ENCODE measurements around the gene HDHD5.
A peak's percentile ranks its signal among the peaks of the same experiment; 100 is the strongest.

Gene HDHD5

DNA sequence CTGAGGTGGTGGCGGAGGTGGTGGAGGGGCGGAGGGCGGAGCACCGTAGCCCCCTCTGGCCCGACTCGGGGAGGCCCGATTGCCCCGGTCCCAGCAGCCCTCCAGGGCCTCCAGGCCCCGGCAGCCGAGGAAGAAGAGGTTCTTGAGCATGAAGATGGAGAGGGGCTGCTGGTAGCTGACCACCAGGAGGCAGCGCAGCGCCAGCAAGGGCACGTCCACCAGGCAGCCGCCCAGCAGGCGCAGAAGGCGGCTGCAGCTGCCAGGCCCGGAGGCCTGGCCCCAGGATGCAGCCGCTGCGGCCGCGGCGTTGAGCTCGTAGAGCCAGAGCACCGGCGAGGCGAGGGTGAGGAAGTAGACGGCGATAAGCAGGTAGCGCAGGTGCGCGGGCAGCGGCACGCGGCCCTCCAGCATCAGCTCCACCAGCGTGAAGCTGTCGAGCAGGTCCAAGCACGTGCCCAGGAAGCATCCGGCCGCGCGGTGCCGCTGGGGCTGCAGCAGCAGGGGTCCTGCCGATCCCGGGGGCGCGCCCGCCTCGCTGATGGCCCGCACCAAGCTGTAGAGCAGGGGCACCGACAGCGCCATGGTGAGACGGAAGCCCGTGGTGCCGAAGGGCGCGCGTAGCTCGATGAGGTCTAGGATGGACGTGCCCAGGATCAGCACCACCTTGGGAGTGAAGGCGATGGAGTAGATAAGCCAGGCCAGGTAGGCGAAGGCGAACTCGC, 39.4 kb downstream of the HDHD5 start:
- DNase-seq (ENCODE audit: low spot score), result no peak

DNA sequence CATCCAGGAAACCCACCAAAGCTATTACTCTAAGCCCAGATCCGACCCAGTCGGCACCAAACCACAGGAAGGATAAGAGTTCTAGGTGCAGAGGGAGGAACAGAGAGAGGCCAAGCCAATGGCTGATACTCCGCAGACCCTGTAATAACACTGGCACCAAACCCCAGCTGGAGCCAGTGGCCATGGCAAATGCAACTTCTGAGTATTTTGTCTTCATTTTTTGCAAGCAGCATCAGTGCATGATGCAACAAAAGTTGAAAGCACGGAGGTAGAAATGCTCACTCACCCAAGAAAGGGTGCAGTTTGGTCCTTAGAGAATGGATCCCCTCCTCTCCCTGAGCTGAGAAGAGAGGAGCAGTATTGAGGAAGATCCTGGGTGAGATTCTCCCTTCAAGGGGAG, 40.7 kb downstream of the HDHD5 start:
- no peak for DNase-seq (ENCODE audit: low spot score)

DNA sequence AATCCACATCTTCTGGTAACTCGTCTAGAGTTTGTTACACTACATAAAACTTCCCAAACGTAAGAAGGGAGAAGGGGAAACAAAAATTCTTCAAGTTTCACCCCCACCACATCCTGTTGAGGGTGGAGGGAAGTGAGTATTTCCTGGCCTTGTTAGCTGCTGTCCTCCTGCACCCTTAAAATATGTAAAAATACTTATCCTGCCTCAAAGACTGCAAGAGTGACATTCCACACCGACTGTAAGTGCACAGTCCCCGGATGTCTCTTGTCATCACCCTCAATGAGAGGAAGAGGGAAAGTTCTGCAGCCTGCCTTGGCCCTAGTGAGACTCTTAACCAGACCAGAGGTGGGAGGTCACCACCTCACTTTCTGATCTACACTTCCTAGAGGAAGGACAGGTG, 41.2 kb downstream of the HDHD5 start:
- no peak for DNase-seq (ENCODE audit: low spot score)

DNA sequence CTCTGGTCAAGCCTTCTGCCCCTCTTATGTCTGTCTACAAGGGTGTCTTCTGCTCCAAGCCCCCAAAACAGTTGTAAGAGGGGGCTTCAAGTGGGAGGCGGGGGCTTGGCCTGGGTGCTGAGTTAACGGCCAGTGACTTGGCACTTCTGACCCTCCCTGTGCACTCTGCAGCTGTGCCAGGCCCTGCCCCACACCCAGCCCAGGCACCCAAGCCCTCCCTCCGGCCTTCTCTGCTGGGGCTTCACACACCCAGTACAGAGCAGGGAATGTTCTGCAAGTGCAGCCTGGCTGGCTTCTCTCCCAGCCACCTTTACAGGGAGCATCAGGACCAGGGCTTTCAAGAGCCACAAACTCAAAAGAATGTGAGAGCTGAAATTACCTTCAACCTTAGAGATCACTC, 41.7 kb downstream of the HDHD5 start:
- no peak for DNase-seq (ENCODE audit: low spot score)

DNA sequence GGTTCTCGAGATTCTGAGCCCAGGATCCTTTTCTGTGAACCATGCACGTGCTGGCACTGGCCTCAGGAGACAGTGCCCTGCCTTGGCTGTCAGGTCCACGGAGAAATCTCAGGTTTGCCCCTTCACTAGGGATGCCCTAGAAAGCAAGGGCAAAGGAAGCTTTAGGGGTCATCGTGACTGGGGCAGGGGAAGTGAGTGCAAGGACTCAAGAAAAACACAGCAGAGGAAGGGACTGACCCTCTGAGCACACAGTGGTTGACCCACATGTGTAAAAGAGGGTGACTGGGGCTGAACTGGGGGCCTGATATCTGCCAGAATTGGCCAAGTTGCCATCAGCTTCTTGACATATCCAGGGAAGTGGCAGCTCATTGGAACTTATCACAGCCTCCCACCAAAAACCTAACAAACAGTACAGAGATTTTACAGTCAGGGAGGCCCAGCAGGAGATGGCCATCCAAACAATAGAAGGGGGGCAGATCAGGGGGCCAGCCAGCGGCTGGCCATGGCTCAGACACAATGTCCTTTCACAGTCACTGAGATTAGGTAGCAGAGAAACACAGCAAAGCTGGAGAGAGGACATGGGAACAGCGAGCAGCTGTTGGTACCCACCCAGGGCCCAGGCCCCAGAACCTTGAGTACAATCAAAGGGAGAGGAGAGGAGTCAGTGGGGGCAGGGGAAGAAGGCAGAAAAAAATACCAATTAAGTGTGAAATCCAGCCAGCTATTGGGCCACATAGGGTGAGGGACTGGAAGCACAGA, 42.3 kb downstream of the HDHD5 start:
- DNase-seq (ENCODE audit: low spot score), result no peak

DNA sequence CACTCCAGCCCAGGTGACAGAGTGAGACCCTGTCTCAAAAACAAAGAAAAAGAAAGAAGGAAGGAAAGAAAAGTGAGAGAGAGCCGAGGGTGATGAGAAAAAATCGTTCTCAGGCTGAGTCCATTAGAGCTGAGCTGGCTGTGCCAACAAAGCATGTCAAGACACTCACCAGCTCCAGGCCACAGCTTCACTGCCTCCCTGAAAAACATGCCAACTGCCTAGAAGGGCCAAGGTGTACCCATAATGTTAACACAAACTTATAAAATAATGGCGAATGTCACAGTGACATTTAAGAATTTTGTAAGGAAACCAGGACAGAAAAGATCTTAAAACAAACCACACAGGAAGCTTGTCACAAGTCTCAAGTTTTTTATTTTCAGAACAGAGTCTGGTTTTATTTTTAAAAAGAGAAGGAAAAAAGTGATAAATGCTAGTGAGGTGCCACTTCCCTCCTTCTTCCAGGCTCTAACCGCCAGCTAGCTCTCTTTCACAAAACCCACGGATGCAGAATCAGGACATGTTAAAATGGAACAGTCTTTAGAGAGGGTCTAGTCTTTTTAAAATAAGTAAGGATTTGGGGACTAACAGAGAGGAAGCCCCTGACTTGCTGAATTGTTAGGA, 43.0 kb downstream of the HDHD5 start:
- no peak for DNase-seq (ENCODE audit: low spot score)

DNA sequence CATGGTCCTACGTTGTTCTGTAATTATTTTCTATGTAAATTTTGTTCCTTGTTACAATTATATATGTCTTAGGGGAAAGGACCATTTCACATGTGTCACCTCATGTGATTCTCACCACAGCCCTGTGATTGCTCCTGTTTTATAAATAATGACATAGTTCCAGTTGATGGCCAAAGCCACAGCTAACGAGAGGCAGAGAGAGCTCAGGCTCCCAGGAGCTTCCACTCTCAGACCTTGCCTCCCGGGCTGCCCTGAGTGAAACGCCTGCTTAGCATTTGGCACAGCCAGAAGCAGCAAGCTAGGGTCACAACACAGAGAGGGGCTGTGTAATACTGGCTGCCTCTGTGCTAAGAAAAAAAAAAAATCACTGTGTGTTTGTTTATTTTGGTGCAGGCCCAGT, 43.8 kb downstream of the HDHD5 start:
- DNase-seq (ENCODE audit: low spot score), result no peak

DNA sequence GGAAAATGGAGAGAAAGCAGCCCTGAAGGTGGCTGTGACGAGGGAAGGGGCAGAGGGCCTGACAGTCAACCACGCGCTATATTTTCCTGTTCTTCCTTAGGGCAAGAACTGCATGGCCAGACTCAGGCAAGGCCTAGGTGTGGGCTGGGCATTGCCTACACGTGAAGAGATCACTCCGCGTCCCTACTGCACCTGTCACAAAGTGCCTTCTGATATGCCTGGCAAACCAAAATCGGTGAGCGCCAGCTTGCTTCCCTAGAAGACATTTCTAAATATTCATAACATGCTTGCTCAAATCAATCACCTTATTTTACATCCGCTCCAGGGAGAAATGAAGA, 44.2 kb downstream of the HDHD5 start:
- no peak for DNase-seq (ENCODE audit: low spot score)

DNA sequence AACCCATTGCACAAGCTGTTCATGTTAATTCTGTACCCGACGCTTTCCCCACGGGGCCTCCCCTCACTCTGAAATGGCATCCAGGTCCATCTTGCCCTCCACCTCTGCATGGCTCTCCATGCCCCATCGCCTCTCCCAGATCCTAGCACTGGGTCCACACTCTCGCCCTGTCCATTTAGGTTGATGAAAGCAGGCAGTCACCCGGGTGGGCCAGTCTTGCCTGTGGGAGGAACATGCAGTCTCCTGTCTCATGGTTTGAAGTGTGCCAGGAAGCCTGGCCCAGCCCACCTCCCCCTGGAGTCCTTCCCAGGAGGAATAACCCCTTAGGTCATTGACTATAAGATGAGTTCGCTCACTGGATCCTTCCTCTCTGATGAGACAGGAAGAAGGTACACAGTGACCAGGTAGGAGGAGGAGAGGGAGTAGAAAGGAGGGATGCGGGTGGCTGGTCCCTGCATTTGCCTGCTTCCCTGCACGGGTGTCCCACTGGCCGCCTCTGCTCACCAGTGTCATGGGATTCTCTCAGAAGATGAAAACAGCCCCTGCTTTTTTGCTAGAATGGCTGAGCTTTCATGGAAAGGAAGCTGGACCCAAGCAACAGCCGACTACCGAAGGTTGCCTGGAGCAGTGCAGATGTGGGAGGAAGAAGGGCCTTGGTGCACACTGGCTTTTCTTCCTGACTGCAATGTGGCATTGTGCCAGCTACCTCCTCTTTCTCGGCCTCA, 44.7 kb downstream of the HDHD5 start:
- DNase-seq (ENCODE audit: low spot score), result no peak

DNA sequence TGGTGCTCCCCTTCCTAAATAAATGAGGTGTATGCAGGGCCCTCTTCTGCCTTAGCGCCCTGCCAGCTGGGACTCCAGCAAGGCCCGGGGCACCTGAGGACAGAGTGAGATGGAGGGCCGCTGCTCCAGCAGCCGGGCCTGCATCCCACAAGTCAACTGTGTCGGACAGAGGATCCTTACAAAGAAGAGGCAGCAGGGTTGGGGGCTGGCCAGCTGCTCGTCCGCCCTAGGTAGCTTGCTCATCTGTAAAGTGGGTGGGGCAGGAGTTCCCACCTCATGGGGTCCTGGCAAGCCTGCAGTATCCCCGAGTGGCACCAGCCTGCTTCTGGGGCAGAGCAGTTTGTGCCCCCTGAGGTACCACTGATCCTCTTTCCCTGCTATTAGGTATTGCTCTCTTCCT, 45.5 kb downstream of the HDHD5 start:
- no peak for DNase-seq (ENCODE audit: low spot score)

DNA sequence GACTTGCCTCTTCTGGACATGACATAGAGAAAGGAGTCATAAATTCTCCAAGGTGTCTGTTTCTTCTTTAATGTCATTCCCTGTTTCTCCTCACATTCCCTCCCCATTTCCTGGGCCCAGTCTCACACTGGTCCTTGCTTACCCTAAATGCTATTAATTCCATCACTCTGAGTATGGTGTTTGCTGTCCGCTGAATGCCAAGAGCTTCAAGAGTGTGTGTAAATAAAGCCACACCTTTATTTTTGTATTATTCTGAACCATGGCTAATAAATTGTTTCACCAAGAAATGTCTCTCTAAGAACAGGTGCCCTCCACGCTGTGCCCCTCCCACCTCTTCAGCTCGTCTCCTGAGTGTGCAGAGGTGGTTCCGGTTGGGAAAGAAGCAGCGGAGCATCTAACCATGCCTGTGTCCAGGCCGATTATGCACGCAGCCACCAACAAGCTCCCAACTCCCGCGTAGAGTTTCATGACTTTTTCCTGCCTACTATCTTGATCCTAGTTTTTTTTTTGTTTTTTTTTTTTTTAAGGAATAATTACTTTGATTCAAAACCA, 46.5 kb downstream of the HDHD5 start:
- DNase-seq (ENCODE audit: low spot score), result no peak

DNA sequence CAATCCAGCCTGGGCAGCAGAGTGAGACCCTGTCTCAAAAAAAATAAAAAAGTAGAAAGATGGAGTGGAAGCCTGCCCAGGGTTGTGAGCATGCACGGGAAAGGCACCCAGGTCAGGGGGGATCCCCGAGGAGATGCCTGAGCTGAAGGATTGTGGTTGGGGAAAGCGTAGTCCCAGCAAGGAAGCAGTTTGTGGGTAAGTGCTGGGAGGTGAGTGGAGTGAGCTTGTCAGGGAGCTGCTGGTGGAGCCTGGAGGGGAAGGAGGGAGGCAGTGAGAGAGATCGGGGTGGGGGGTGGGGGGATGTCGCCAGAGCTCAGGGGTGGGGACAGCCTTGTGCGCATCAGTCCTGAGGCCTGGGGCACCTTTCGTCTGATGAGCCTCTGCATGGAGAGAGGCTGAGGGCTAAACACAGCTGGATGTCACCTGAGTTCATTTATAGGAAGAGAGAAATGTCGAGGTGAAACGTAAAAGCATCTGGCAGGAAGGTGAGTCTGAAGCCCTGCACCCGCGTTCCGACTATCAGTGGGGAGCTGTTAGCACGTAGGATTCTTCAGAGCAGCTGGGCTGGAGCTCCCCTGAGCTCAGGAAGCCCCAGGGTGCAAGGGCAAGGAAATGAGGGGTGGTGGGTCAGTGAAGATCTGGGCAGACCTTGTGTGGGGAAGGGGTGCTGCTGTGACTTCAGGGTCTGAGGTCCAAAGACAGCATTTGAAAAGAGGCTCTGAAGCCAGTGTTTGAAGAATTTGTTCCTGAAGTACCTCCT, 48.1 kb downstream of the HDHD5 start:
- no peak for DNase-seq (ENCODE audit: low spot score)

DNA sequence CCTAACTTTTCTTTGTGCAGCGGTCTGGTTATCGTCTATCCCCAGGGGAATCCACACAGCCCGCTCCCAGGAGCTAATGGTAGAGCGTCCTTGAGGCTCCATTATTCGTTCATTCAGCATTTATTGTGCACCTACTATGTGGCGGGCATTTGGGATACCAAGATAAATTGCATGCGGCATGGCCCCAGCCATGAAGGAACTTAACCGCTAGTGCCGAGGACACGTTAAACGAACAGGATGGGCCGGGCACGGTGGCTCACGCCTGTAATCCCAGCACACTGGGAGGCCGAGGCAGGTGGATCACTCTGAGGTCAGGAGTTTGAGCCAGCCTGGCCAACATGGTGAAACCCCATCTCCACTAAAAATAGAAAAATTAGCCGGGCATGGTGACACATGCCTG, 49.1 kb downstream of the HDHD5 start:
- DNase-seq (ENCODE audit: low spot score), result no peak

DNA sequence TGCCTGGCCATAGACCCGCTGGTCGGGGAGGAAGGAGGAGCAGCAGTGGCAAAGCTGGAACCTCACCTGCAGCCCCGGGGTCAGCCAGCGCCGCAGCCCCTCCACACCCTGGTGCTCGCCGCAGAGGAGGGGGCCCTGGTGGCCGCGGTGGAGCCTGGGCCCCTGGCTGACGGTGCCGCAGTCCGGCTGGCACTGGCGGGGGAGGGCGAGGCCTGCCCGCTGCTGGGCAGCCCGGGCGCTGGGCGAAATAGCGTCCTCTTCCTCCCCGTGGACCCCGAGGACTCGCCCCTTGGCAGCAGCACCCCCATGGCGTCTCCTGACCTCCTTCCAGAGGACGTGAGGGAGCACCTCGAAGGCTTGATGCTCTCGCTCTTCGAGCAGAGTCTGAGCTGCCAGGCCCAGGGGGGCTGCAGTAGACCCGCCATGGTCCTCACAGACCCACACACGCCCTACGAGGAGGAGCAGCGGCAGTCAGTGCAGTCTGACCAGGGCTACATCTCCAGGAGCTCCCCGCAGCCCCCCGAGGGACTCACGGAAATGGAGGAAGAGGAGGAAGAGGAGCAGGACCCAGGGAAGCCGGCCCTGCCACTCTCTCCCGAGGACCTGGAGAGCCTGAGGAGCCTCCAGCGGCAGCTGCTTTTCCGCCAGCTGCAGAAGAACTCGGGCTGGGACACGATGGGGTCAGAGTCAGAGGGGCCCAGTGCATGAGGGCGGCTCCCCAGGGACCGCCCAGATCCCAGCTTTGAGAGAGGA, 49.8 kb downstream of the HDHD5 start:
- DNase-seq (ENCODE audit: low spot score), result no peak

DNA sequence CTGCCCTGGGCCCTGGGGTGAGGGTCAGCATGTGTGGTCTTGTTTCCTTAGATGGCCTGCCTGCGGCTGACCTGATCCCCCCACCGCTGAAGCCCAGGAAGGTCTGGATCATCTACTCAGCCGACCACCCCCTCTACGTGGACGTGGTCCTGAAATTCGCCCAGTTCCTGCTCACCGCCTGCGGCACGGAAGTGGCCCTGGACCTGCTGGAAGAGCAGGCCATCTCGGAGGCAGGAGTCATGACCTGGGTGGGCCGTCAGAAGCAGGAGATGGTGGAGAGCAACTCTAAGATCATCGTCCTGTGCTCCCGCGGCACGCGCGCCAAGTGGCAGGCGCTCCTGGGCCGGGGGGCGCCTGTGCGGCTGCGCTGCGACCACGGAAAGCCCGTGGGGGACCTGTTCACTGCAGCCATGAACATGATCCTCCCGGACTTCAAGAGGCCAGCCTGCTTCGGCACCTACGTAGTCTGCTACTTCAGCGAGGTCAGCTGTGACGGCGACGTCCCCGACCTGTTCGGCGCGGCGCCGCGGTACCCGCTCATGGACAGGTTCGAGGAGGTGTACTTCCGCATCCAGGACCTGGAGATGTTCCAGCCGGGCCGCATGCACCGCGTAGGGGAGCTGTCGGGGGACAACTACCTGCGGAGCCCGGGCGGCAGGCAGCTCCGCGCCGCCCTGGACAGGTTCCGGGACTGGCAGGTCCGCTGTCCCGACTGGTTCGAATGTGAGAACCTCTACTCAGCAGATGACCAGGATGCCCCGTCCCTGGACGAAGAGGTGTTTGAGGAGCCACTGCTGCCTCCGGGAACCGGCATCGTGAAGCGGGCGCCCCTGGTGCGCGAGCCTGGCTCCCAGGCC, 50.6 kb downstream of the HDHD5 start:
- DNase-seq (ENCODE audit: low spot score), result no peak

DNA sequence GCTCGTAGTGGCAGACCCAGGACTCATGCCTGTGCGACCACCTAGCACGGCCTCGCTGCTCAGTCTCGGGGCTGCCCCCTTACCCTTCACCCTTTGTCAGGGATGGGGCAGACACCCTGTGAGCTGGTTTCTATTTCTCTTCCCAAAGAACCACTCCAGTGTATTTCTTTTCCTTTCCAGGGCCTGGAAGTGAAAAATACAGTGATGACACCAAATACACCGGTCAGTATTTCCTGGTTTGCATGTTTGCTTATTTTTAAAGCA, 51.6 kb downstream of the HDHD5 start:
- DNase-seq (ENCODE audit: low spot score), result no peak

DNA sequence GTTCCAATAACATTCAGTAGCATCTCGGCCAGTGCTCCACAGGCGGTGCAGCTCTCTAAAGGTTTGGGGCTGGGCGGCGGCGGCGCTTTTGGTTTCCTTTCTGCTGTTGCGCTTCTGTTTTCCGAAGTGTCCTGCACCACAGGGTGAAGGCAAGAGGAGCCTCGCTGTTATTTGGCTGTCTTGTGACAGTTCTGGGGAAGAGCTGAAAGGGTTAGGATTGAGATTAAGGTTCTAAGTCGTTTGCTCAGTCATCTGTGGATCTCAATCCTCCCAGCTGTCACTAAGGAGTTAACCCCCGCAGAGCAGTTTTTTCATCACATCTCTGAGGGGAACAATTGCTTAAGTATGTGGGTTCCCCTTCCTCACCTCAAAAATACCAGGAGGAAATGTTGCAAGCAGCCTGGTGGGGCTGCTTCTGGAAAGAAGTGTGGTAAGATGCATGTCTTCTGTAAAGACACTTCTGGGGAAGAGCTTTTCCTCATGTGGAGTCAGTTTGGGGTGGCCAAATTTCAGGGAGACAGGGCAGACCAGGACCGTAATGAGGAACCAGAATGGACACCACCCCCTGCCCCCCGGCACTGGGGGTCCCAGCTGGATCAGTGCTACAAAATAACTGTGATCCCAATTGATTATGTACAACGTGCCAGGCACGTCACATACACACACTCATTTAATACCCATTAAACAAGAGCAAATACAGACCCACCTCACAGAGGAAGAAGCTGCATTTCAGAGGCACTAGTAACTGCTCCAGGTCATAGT, 52.1 kb downstream of the HDHD5 start:
- DNase-seq (ENCODE audit: low spot score), result peak; percentile 26

DNA sequence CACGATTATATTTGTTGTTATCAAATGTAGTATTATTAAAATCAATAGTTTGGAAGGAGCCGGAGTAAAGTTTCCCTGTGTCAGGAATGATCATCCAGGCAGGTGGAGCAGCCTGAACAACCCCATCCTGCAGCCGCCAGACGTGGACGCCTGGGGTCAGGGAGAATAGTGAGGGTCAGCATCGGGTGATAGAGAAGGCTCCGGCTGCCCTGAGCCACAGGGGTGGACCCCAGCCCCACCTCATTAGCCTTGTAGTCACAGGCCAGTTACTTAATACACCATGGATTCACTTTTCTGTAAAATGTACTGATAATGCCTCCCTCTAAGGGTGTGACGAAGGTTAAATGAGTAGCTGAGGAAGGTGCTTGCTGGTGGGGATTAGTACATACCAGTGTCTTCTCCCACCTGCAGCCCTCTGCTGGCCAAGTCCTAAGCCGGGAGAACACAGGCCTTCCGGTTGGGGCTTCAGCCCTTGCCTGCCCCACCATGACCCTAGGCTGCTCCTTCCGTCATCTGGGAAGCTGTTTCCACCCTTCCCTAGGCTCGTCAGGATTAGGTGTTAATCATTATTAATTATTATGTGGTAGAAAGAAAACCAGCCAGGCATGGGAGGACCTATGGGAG, 52.8 kb downstream of the HDHD5 start:
- DNase-seq (ENCODE audit: low spot score), result peak; percentile 26
